Measurements from ENCODE around the gene CD320.
A peak's percentile ranks its signal among the peaks of the same experiment; 100 is the strongest.

The CD320 gene

GRCh38 chr19:8255426-8256125 is 52.6 kb downstream of the CD320 start:
- DNase-seq (ENCODE audit: low read depth in 3 of 3, low spot score in 1 of 3) = no peak

- no peak for DNase-seq (ENCODE audit: low read depth in 3 of 3, low spot score in 1 of 3)
These were observed 53.7 kb downstream of the CD320 start for GRCh38 chr19:8254286-8255001.

GRCh38 chr19:8253678-8254077 is 54.5 kb downstream of the CD320 start:
- no peak for DNase-seq (ENCODE audit: low read depth in 3 of 3, low spot score in 1 of 3)

GRCh38 chr19:8252922-8253589 is 55.1 kb downstream of the CD320 start:
- DNase-seq (ENCODE audit: low read depth in 3 of 3, low spot score in 1 of 3) = peak; percentile 54 to 81 (median 72)

Data from stimulated activated CD4-positive, alpha-beta T cell treated with anti-CD3 and anti-CD28 coated beads, TNF-alpha, amount 100 ng/mL, for 1 hour (primary cell).